PC-9 (cell line): ENCODE data around the gene OBSCN. TPM values are rescaled to one million over a fixed set of nuclear protein-coding genes. Genes with fewer than 3 reads are reported as not detected.

Experiments used
- BruUV-seq: library from RNA; stranded (reverse); fragments of 400-500 nt; replicated peaks from 2 replicates; lab custom pipeline; 2021; lab: Mats Ljungman, UMichigan
- CTCF ChIA-PET: fragments of 300-600 bp; sonication (Branson Sonifier 250); formaldehyde crosslinking; loops from one replicate; lab custom pipeline; 2022; ENCODE audit warnings: antibody characterized with exemption; lab: Charles Lee
- POLR2A ChIA-PET: fragments of 300-600 bp; sonication (Branson Sonifier 250); formaldehyde crosslinking; loops from one replicate; lab custom pipeline; 2022; ENCODE audit warnings: antibody characterized with exemption; ENCODE audit not compliant: unreplicated experiment; lab: Charles Lee
- DNase-seq, 2 experiments: peaks; one replicate each; pipeline versions ENCODE4 v3.0.0 to v3.0.0-alpha.2; 2015 to 2022; ENCODE audit warnings: mixed read lengths in 1 of 2
- H2AFZ ChIP-seq: fragments of 200-600 bp; sonication (generic); 2 replicates; pipeline ENCODE4 v1.8.1; 2017; ENCODE audit warnings: antibody characterized with exemption
- H3F3A ChIP-seq: fragments of 200-600 bp; sonication (generic); 2 replicates; pipeline ENCODE4 v1.8.1; 2017; ENCODE audit warnings: antibody characterized with exemption, mild to moderate bottlenecking, low read depth; ENCODE audit not compliant: insufficient read depth
- H3K27ac ChIP-seq: fragments of 200-600 bp; sonication (generic); 2 replicates; pipeline ENCODE4 v1.6.1; 2016; ENCODE audit warnings: mixed run types
- H3K27me3 ChIP-seq: fragments of 200-600 bp; sonication (generic); 2 replicates; pipeline ENCODE4 v1.6.1; 2016; ENCODE audit warnings: low read depth, mixed run types; ENCODE audit not compliant: insufficient read depth
- H3K36me3 ChIP-seq: fragments of 200-600 bp; sonication (generic); 2 replicates; pipeline ENCODE4 v1.6.1; 2016; ENCODE audit warnings: low read depth, mixed run types
- H3K4me1 ChIP-seq: fragments of 200-600 bp; sonication (generic); replicated peaks from 2 replicates; pipeline ENCODE4 v1.6.1; 2016; ENCODE audit warnings: mixed run types; ENCODE audit not compliant: insufficient read depth
- H3K4me2 ChIP-seq: fragments of 200-600 bp; sonication (generic); 2 replicates; pipeline ENCODE4 v1.6.1; 2017; ENCODE audit warnings: mixed run types
- H3K4me3 ChIP-seq: fragments of 200-600 bp; sonication (generic); 2 replicates; pipeline ENCODE4 v1.6.1; 2016; ENCODE audit warnings: mixed run types
- H3K79me2 ChIP-seq: fragments of 200-600 bp; sonication (generic); 2 replicates; pipeline ENCODE4 v1.6.1; 2017; ENCODE audit warnings: low read depth, mixed run types
- H3K9me2 ChIP-seq: fragments of 200-600 bp; sonication (generic); 2 replicates; pipeline ENCODE4 v1.8.1; 2017; ENCODE audit warnings: mild to moderate bottlenecking; ENCODE audit not compliant: insufficient read depth
- H3K9me3 ChIP-seq: fragments of 200-600 bp; sonication (generic); 2 replicates; pipeline ENCODE4 v1.8.1; 2016; ENCODE audit warnings: low read depth; ENCODE audit not compliant: insufficient read depth
- H4K20me1 ChIP-seq: fragments of 200-600 bp; sonication (generic); 2 replicates; pipeline ENCODE4 v1.8.1; 2017; ENCODE audit not compliant: insufficient read depth
- EZH2 ChIP-seq: fragments of 200-600 bp; sonication (generic); IDR thresholded peaks from 2 replicates; pipeline ENCODE4 v1.8.0; 2017; ENCODE audit warnings: antibody characterized with exemption, low read depth
- intact Hi-C: fragments of 100-400 bp; cut with micrococcal nuclease; formaldehyde crosslinking; loops from one replicate; pipeline ENCODE4 v1.10.0; 2022; ENCODE audit not compliant: unreplicated experiment
- total RNA-seq: library from RNA; stranded (reverse); gene quantifications from 2 replicates; pipeline ENCODE4 v1.2.3, GENCODE V29; 2021
- TF ChIP-seq, protein P1 (sequence below): fragments of 200-600 bp; sonication (generic); conservative IDR thresholded peaks from 2 replicates; pipeline ENCODE4 v1.6.1; 2017; ENCODE audit warnings: mixed run types, antibody characterized with exemption, mild to moderate bottlenecking, moderate library complexity

OBSCN gene
- total RNA-seq, 1 experiment from 2014 or later, result 62.9 TPM

DNA sequence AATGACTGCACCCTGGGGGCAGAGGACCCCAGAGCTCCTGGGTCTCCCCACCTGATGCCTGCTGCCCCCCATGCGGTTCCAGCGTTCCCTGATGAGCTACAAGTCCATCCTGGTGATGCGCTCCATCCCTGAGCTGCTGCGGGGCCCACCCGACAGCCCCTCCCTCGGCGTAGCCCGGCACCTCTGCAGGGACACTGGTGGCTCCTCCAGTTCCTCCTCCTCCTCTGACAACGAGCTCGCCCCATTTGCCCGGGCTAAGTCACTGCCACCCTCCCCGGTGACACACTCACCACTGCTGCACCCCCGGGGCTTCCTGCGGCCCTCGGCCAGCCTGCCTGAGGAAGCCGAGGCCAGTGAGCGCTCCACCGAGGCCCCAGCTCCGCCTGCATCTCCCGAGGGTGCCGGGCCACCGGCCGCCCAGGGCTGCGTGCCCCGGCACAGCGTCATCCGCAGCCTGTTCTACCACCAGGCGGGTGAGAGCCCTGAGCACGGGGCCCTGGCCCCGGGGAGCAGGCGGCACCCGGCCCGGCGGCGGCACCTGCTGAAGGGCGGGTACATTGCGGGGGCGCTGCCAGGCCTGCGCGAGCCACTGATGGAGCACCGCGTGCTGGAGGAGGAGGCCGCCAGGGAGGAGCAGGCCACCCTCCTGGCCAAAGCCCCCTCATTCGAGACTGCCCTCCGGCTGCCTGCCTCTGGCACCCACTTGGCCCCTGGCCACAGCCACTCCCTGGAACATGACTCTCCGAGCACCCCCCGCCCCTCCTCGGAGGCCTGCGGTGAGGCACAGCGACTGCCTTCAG lies 163.3 kb downstream of the OBSCN start:
- no peaks in the 10 kb centered on the region for H3K9me3 ChIP-seq
- BruUV-seq, result no TSS peak
- no peaks in the 10 kb centered on the region for H3K79me2 ChIP-seq
- DNase-seq, result peak; percentile 63 to 85
- H3F3A ChIP-seq, result peaks cover 11% of the 10 kb centered on the region; the same call in 1 of the 2 replicates
- peak overlapping the region; percentile 78 for H3K4me2 ChIP-seq
- no peaks in the 10 kb centered on the region for H4K20me1 ChIP-seq
- CTCF ChIA-PET, result no interaction called here
- H2AFZ ChIP-seq, result peak overlapping the region; percentile 73; the same call in 1 of the 2 replicates
- H3K27ac ChIP-seq, result no peak overlapping the region
- intact Hi-C loops, result loop anchor here (10.0 kb wide), 1 partner anchor 606 kb away; no protein-coding TSS in a partner anchor
- H3K4me3 ChIP-seq, result peak overlapping the region; percentile 48; the same call in 1 of the 2 replicates
- no peaks in the 10 kb centered on the region for H3K36me3 ChIP-seq
- POLR2A ChIA-PET, result interaction anchor here (0.6 kb wide), 2 partner anchors 43 to 273 kb away, joined by 3 to 5 read pairs; no protein-coding TSS in a partner anchor
- no peaks in the 10 kb centered on the region for H3K27me3 ChIP-seq
- no peaks in the 10 kb centered on the region for H3K9me2 ChIP-seq
- peaks cover 27% of the 10 kb centered on the region for H3K4me1 ChIP-seq
- TF ChIP-seq EZH2, result no peak
- TF ChIP-seq, protein P1, sequence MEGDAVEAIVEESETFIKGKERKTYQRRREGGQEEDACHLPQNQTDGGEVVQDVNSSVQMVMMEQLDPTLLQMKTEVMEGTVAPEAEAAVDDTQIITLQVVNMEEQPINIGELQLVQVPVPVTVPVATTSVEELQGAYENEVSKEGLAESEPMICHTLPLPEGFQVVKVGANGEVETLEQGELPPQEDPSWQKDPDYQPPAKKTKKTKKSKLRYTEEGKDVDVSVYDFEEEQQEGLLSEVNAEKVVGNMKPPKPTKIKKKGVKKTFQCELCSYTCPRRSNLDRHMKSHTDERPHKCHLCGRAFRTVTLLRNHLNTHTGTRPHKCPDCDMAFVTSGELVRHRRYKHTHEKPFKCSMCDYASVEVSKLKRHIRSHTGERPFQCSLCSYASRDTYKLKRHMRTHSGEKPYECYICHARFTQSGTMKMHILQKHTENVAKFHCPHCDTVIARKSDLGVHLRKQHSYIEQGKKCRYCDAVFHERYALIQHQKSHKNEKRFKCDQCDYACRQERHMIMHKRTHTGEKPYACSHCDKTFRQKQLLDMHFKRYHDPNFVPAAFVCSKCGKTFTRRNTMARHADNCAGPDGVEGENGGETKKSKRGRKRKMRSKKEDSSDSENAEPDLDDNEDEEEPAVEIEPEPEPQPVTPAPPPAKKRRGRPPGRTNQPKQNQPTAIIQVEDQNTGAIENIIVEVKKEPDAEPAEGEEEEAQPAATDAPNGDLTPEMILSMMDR, result no peak

DNA sequence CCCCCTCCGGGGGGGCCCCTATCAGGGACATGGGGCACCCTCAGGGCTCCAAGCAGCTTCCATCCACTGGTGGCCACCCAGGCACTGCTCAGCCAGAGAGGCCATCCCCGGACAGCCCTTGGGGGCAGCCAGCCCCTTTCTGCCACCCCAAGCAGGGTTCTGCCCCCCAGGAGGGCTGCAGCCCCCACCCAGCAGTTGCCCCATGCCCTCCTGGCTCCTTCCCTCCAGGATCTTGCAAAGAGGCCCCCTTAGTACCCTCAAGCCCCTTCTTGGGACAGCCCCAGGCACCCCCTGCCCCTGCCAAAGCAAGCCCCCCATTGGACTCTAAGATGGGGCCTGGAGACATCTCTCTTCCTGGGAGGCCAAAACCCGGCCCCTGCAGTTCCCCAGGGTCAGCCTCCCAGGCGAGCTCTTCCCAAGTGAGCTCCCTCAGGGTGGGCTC lies 163.9 kb downstream of the OBSCN start:
- ChIA-PET CTCF (no interaction called here), POLR2A (interaction anchor here (0.6 kb wide), 1 partner anchor 44 kb away, joined by 5 read pairs; no protein-coding TSS in a partner anchor)
- Histone ChIP-seq H3K79me2 (no peaks in the 10 kb centered on the region), H2AFZ (peak overlapping the region; percentile 73; the same call in 1 of the 2 replicates), H3K9me2 (no peaks in the 10 kb centered on the region), H4K20me1 (no peaks in the 10 kb centered on the region), H3K4me3 (peak overlapping the region; percentile 48; the same call in 1 of the 2 replicates), H3K27me3 (no peaks in the 10 kb centered on the region), H3F3A (peaks cover 11% of the 10 kb centered on the region; the same call in 1 of the 2 replicates), H3K9me3 (no peaks in the 10 kb centered on the region), H3K27ac (no peak overlapping the region), H3K4me1 (peaks cover 27% of the 10 kb centered on the region), H3K36me3 (no peaks in the 10 kb centered on the region), H3K4me2 (peak overlapping the region; percentile 78)
- TF ChIP-seq, protein P1, result no peak
- no peak for TF ChIP-seq EZH2
- DNase-seq, result no peak
- BruUV-seq, result no TSS peak
- intact Hi-C loops, result loop anchor here (10.0 kb wide), 1 partner anchor 607 kb away; no protein-coding TSS in a partner anchor

DNA sequence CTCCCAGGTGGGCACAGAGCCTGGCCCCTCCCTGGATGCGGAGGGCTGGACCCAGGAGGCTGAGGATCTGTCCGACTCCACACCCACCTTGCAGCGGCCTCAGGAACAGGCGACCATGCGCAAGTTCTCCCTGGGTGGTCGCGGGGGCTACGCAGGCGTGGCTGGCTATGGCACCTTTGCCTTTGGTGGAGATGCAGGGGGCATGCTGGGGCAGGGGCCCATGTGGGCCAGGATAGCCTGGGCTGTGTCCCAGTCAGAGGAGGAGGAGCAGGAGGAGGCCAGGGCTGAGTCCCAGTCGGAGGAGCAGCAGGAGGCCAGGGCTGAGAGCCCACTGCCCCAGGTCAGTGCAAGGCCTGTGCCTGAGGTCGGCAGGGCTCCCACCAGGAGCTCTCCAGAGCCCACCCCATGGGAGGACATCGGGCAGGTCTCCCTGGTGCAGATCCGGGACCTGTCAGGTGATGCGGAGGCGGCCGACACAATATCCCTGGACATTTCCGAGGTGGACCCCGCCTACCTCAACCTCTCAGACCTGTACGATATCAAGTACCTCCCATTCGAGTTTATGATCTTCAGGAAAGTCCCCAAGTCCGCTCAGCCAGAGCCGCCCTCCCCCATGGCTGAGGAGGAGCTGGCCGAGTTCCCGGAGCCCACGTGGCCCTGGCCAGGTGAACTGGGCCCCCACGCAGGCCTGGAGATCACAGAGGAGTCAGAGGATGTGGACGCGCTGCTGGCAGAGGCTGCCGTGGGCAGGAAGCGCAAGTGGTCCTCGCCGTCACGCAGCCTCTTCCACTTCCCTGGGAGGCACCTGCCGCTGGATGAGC lies 164.5 kb downstream of the OBSCN start:
- no peaks in the 10 kb centered on the region for H3K27me3 ChIP-seq
- intact Hi-C loops, result loop anchor here (10.0 kb wide), 1 partner anchor 608 kb away; no protein-coding TSS in a partner anchor

More for the DNA sequence above, 164.5 kb downstream of the OBSCN start:
- Histone ChIP-seq H3F3A (peaks cover 13% of the 10 kb centered on the region; the same call in 1 of the 2 replicates), H3K4me3 (no peak overlapping the region), H3K36me3 (no peaks in the 10 kb centered on the region), H3K79me2 (no peaks in the 10 kb centered on the region), H2AFZ (no peak overlapping the region), H3K4me2 (no peak overlapping the region), H3K4me1 (peaks cover 24% of the 10 kb centered on the region), H4K20me1 (no peaks in the 10 kb centered on the region), H3K9me2 (no peaks in the 10 kb centered on the region), H3K27ac (no peak overlapping the region), H3K9me3 (no peaks in the 10 kb centered on the region)
- DNase-seq, result peak in 1 of 2 experiments; percentile 40
- no TSS peak for BruUV-seq
- TF ChIP-seq, protein P1, result no peak
- no peak for TF ChIP-seq EZH2
- CTCF ChIA-PET, result no interaction called here
- POLR2A ChIA-PET, result interaction anchor here (0.6 to 0.7 kb wide), 3 partner anchors 44 to 373 kb away, joined by 3 to 6 read pairs (median 5); no protein-coding TSS in a partner anchor
